HEK293 (cell line): ENCODE measurements around the gene TNFAIP3.
"Not testable (repeated sequence)": the region's sequence is repeated elsewhere in the genome, so short reads cannot be mapped to it uniquely, and the experiment has no call there.

ENCODE experiments used
- CTCF ChIA-PET: fragments of 350-600 bp; formaldehyde crosslinking; extraction: SDS; loops from one replicate; lab custom pipeline; 2021; ENCODE audit warnings: antibody characterized with exemption; lab: Yijun Ruan, JAX
- POLR2A ChIA-PET: fragments of 300-600 bp; formaldehyde crosslinking; extraction: SDS; loops from one replicate; lab custom pipeline; 2020; ENCODE audit warnings: antibody characterized with exemption, inconsistent platforms; lab: Yijun Ruan, JAX
- H3K27ac ChIP-seq: fragments of 200-500 bp; sonication (Bioruptor generic); 2 replicates; pipeline ENCODE4 v1.5.1; 2014; ENCODE audit warnings: low read depth, low read length, control low read depth, inconsistent platforms; ENCODE audit errors: extremely low read depth
- H3K36me3 ChIP-seq, 2 experiments: fragments of 200-500 bp in 1 of 2; sonication (Bioruptor generic) in 1 of 2; 1 replicate in 1 of 2; 2 replicates in 1 of 2; pipeline ENCODE4 v1.5.1; 2014 to 2017; ENCODE audit warnings: inconsistent platforms in 2 of 2, low read length in 2 of 2; ENCODE audit not compliant: control insufficient read depth in 2 of 2, insufficient read depth in 1 of 2
- H3K4me1 ChIP-seq: fragments of 200-500 bp; sonication (Bioruptor generic); 2 replicates; pipeline ENCODE4 v1.5.1; 2014; ENCODE audit warnings: mild to moderate bottlenecking, low read length, inconsistent platforms; ENCODE audit not compliant: control insufficient read depth, insufficient read depth
- H3K4me3 ChIP-seq: 2 replicates; pipeline ENCODE4 v1.5.1; 2011; ENCODE audit warnings: low read depth, mild to moderate bottlenecking, control low read depth, low read length, moderate library complexity
- H3K9me3 ChIP-seq: fragments of 200-500 bp; sonication (Bioruptor generic); 2 replicates; pipeline ENCODE4 v1.5.1; 2014; ENCODE audit warnings: low read depth, low read length, inconsistent platforms; ENCODE audit not compliant: control insufficient read depth, insufficient read depth
- IKZF3 ChIP-seq: fragments of 450-650 bp; IDR thresholded peaks from 2 replicates; pipeline ENCODE4 v1.5.0; 2018; ENCODE audit warnings: missing biosample characterization, mild to moderate bottlenecking, missing genetic modification characterization, moderate library complexity
- KLF7 ChIP-seq: fragments of 450-650 bp; formaldehyde crosslinking; IDR thresholded peaks from 2 replicates; pipeline ENCODE4 v1.5.1; 2016; ENCODE audit warnings: missing biosample characterization, missing genetic modification characterization, borderline replicate concordance
- MEIS1 ChIP-seq: sonication (generic); formaldehyde crosslinking; IDR thresholded peaks from 2 replicates; pipeline ENCODE4 v1.8.1; 2022; ENCODE audit warnings: missing genetic modification reagents, mild to moderate bottlenecking, borderline replicate concordance
- WT1 ChIP-seq: fragments of 450-650 bp; formaldehyde crosslinking; IDR thresholded peaks from 2 replicates; pipeline ENCODE4 v1.5.1; 2016; ENCODE audit warnings: missing biosample characterization, missing genetic modification characterization
- ZBTB1 ChIP-seq: fragments of 450-650 bp; formaldehyde crosslinking; IDR thresholded peaks from 2 replicates; pipeline ENCODE4 v1.5.1; 2016; ENCODE audit warnings: missing biosample characterization, missing genetic modification characterization
- ZBTB17 ChIP-seq: fragments of 450-650 bp; formaldehyde crosslinking; IDR thresholded peaks from 2 replicates; pipeline ENCODE4 v1.5.1; 2016; ENCODE audit warnings: missing biosample characterization, missing genetic modification characterization
- ZEB2 ChIP-seq: fragments of 450-650 bp; formaldehyde crosslinking; IDR thresholded peaks from 2 replicates; pipeline ENCODE4 v1.5.1; 2016; ENCODE audit warnings: missing biosample characterization, missing genetic modification characterization
- ZFP69B ChIP-seq: fragments of 450-650 bp; formaldehyde crosslinking; IDR thresholded peaks from 2 replicates; pipeline ENCODE4 v1.5.1; 2016; ENCODE audit warnings: missing biosample characterization, missing genetic modification characterization
- ZNF140 ChIP-seq: fragments of 450-650 bp; formaldehyde crosslinking; IDR thresholded peaks from 2 replicates; pipeline ENCODE4 v1.5.1; 2016; ENCODE audit warnings: missing biosample characterization, missing genetic modification characterization
- ZNF214 ChIP-seq: fragments of 450-650 bp; formaldehyde crosslinking; IDR thresholded peaks from 2 replicates; pipeline ENCODE4 v1.5.1; 2017; ENCODE audit warnings: missing biosample characterization, mild to moderate bottlenecking, missing genetic modification characterization, borderline replicate concordance
- ZNF23 ChIP-seq: fragments of 450-650 bp; formaldehyde crosslinking; IDR thresholded peaks from 2 replicates; pipeline ENCODE4 v1.5.1; 2016; ENCODE audit warnings: missing biosample characterization, missing genetic modification characterization, borderline replicate concordance
- ZNF292 ChIP-seq: fragments of 450-650 bp; formaldehyde crosslinking; IDR thresholded peaks from 2 replicates; pipeline ENCODE4 v1.5.1; 2016; ENCODE audit warnings: low read depth, missing biosample characterization, missing genetic modification characterization, borderline replicate concordance
- ZNF324 ChIP-seq: fragments of 450-650 bp; formaldehyde crosslinking; IDR thresholded peaks from 2 replicates; pipeline ENCODE4 v1.5.1; 2016; ENCODE audit warnings: missing biosample characterization, missing genetic modification characterization
- ZNF416 ChIP-seq: fragments of 450-650 bp; formaldehyde crosslinking; IDR thresholded peaks from 2 replicates; pipeline ENCODE4 v1.5.1; 2016; ENCODE audit warnings: missing biosample characterization, missing genetic modification characterization
- ZNF48 ChIP-seq: fragments of 450-650 bp; formaldehyde crosslinking; IDR thresholded peaks from 2 replicates; pipeline ENCODE4 v1.5.1; 2016; ENCODE audit warnings: missing biosample characterization, missing genetic modification characterization
- ZNF529 ChIP-seq: fragments of 450-650 bp; formaldehyde crosslinking; IDR thresholded peaks from 2 replicates; pipeline ENCODE4 v1.5.1; 2017; ENCODE audit warnings: missing genetic modification characterization, missing biosample characterization; ENCODE audit not compliant: insufficient replicate concordance
- ZNF654 ChIP-seq: fragments of 450-650 bp; formaldehyde crosslinking; IDR thresholded peaks from 2 replicates; pipeline ENCODE4 v1.5.1; 2016; ENCODE audit warnings: low read depth, missing biosample characterization, missing genetic modification characterization
- ZNF658 ChIP-seq: fragments of 450-650 bp; formaldehyde crosslinking; IDR thresholded peaks from 2 replicates; pipeline ENCODE4; 2016; ENCODE audit warnings: missing biosample characterization, missing genetic modification characterization
- ZNF76 ChIP-seq: fragments of 450-650 bp; formaldehyde crosslinking; IDR thresholded peaks from 2 replicates; pipeline ENCODE4; 2016; ENCODE audit warnings: low read depth, missing biosample characterization, missing genetic modification characterization, borderline replicate concordance
- TF ChIP-seq, protein P1 (sequence below): fragments of 450-650 bp; formaldehyde crosslinking; IDR thresholded peaks from 2 replicates; pipeline ENCODE4 v1.5.1; 2016; ENCODE audit warnings: missing biosample characterization, missing genetic modification characterization
- TF ChIP-seq, protein P2 (sequence below): fragments of 450-650 bp; formaldehyde crosslinking; IDR thresholded peaks from 2 replicates; pipeline ENCODE4 v1.5.1; 2016; ENCODE audit warnings: missing biosample characterization, missing genetic modification characterization

Gene TNFAIP3

DNA sequence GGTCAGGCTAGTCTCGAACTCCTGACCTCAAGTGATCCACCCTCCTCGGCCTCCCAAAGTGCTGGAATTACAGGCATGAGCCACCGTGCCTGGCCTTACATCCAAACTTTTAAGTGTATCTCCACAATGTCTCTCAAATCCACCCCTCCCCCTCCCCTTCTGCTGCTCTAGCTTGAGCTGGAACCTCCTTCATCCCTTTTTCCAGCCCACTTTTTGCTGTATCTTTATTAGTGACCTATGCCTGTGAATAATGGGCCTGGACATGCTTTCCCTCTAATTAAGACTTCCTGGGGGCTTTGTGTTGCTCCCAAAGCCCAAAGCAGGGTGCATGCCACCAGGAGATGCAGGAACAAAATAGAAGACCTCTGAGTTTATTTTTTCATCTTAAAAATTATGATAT lies 26.1 kb downstream of the TNFAIP3 start (continued):
- TF ChIP-seq IKZF3 (no peak), ZNF23 (no peak), ZEB2 (tag by site-specific recombination) (no peak), ZNF324 (tag by site-specific recombination) (no peak)

DNA sequence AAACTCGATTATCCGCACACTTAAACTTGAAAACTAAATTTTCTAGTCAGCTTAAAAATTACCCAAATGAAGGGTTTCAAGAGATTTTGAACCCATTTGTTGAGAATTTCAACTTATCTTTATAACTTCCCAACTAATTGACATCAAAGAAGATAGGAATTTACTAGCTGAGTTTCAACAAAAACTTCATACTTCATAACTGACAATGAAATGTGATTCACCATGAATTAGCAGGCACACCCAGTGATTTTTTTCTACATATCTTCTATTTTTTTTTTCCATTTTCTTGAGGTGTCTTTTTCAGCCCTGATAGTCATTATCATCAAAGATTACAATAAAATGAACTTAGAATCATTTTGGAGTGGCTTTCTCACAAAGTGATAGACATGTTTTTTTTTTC lies 26.7 kb downstream of the TNFAIP3 start:
- no peak overlapping the region for H3K4me3 ChIP-seq
- H3K27ac ChIP-seq: no peak overlapping the region
- ChIA-PET CTCF (interaction anchor here (0.7 kb wide), 3 partner anchors 16 to 706 kb away, joined by 3 to 4 read pairs (median 3); no protein-coding TSS in a partner anchor), POLR2A (no interaction called here)
- H3K4me1 ChIP-seq: no peaks in the 10 kb centered on the region
- TF ChIP-seq ZNF76 (tag by site-specific recombination) (no peak), ZNF529 (tag by site-specific recombination) (no peak), ZNF292 (tag by site-specific recombination) (no peak), ZNF140 (tag by site-specific recombination) (no peak), MEIS1 (CRISPR knock-in tag) (no peak), ZNF48 (tag by site-specific recombination) (no peak)
- TF ChIP-seq, protein P1, sequence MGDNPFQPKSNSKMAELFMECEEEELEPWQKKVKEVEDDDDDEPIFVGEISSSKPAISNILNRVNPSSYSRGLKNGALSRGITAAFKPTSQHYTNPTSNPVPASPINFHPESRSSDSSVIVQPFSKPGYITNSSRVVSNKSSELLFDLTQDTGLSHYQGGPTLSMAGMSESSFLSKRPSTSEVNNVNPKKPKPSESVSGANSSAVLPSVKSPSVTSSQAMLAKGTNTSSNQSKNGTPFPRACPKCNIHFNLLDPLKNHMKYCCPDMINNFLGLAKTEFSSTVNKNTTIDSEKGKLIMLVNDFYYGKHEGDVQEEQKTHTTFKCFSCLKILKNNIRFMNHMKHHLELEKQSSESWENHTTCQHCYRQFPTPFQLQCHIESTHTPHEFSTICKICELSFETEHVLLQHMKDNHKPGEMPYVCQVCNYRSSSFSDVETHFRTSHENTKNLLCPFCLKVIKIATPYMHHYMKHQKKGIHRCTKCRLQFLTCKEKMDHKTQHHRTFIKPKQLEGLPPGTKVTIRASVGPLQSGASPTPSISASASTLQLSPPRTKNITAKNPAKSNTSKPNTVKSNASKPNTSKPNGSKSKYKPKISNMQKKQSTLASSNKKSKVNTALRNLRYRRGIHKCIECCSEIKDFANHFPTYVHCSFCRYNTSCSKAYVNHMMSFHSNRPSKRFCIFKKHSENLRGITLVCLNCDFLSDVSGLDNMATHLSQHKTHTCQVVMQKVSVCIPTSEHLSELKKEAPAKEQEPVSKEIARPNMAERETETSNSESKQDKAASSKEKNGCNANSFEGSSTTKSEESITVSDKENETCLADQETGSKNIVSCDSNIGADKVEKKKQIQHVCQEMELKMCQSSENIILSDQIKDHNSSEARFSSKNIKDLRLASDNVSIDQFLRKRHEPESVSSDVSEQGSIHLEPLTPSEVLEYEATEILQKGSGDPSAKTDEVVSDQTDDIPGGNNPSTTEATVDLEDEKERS (tag by site-specific recombination): no peak
- no peaks in the 10 kb centered on the region for H3K36me3 ChIP-seq
- no peaks in the 10 kb centered on the region for H3K9me3 ChIP-seq

DNA sequence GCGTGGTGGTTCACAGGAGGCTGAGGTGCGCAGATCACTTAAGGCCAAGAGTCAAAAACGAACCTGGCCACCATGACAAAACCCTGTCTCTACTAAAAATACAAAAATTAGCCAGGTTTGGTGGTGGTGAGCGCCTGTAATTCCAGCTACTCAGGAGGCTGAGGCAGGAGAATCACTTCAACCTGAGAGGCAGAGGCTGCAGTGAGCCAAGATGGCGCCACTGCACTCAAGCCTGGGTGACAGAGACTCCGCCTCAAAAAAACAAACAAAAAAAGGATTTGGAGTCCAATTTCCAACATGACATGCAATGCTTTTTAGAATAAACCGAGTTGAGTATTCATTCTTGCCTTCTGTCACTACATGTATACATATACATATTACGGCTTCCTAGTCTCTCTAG lies 27.3 kb downstream of the TNFAIP3 start:
- CTCF ChIA-PET: interaction anchor here (0.9 to 2.0 kb wide), 3 partner anchors 24 to 95 kb away, joined by 3 to 6 read pairs (median 6); partner anchors contain the start of gene TNFAIP3
- H3K4me3 ChIP-seq, H3K36me3 ChIP-seq, H3K4me1 ChIP-seq, H3K9me3 ChIP-seq, POLR2A ChIA-PET, H3K27ac ChIP-seq: not testable (repeated sequence)

DNA sequence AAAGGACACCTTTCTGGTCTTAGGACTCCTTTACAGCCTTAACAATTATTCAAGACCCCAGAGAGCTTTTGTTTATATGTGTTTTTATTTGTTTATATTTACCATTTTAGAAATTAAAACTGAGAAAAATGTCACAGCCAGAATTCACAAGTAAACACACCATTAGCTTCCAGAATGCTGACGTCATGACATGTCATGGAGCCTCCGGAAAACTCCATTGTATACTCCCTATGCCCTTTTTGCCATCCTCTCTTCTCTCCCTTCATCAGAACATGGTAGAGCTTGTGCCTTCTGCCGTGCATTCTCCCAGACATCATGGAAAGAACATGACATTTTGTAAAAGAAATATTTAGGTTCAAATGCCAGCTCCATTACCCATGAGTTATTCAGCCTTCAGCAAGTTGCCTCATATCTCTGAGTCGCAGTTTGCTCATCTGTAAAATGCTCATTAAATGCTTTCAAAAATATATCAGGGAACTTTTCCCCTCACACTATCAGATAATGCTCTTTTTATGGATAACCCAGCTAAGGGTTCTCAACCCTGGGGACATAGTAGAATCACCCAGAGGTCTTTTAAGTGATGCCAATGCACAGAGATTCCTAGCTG lies 27.8 kb downstream of the TNFAIP3 start:
- H3K9me3 ChIP-seq: no peaks in the 10 kb centered on the region
- no peak overlapping the region for H3K27ac ChIP-seq
- POLR2A ChIA-PET: no interaction called here
- H3K36me3 ChIP-seq: no peaks in the 10 kb centered on the region
- CTCF ChIA-PET: interaction anchor here (0.5 to 2.0 kb wide), 5 partner anchors 24 to 137 kb away, joined by 3 to 6 read pairs (median 3); partner anchors contain the start of gene TNFAIP3
- H3K4me1 ChIP-seq: no peaks in the 10 kb centered on the region
- no peak overlapping the region for H3K4me3 ChIP-seq
- TF ChIP-seq ZNF654 (tag by site-specific recombination): no peak
- TF ChIP-seq ZBTB17: no peak
- TF ChIP-seq ZBTB1 (tag by site-specific recombination): no peak
- TF ChIP-seq ZNF658 (tag by site-specific recombination): no peak
- TF ChIP-seq, protein P2, sequence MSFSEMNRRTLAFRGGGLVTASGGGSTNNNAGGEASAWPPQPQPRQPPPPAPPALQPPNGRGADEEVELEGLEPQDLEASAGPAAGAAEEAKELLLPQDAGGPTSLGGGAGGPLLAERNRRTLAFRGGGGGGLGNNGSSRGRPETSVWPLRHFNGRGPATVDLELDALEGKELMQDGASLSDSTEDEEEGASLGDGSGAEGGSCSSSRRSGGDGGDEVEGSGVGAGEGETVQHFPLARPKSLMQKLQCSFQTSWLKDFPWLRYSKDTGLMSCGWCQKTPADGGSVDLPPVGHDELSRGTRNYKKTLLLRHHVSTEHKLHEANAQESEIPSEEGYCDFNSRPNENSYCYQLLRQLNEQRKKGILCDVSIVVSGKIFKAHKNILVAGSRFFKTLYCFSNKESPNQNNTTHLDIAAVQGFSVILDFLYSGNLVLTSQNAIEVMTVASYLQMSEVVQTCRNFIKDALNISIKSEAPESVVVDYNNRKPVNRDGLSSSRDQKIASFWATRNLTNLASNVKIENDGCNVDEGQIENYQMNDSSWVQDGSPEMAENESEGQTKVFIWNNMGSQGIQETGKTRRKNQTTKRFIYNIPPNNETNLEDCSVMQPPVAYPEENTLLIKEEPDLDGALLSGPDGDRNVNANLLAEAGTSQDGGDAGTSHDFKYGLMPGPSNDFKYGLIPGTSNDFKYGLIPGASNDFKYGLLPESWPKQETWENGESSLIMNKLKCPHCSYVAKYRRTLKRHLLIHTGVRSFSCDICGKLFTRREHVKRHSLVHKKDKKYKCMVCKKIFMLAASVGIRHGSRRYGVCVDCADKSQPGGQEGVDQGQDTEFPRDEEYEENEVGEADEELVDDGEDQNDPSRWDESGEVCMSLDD: no peak
- no peak for TF ChIP-seq ZNF214 (tag by site-specific recombination)
- no peak for TF ChIP-seq ZFP69B (tag by site-specific recombination)
- no peak for TF ChIP-seq ZNF416
- TF ChIP-seq, protein P1 (tag by site-specific recombination): no peak
- no peak for TF ChIP-seq KLF7 (tag by site-specific recombination)
- no peak for TF ChIP-seq WT1 (tag by site-specific recombination)
